ENCODE results near the gene ZNF614.
"Not testable (repeated sequence)": the region's sequence is repeated elsewhere in the genome, so short reads cannot be mapped to it uniquely, and the experiment has no call there.

ZNF614 gene

DNA sequence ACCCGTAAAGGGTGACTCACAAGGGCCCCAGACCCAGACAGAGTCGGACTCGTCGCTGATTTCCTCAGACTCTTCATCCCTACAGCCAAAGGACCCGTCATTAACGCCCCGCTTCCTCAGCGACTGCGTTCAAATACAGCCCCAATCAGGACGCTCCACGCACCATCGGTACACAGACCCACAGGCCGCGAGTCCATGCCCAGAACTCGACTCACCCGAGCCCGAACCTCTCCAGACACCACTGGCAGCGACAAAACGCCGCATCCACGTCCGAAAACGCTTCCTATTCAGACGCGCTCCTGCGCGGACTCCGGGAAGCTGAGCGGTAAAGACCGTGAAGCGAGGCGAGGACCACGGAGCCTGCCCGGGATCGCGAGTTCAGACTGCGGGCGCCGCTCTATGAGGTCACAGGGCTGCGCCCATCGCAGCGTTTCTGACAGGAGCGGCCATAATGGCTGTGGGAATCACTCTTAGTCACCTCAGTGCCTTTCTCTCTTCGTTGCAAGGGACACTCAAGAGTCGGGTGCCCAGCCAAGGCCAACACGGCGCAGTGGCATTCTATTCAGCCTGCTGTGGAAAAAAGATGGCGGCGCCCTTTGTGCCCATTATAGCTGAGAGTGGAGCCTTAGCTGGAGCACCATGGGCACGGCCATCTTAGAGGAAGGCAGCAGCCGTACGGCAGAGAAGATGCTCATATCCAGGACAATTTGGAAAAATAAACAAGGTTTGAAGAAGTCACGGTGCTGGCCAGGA is at the start of gene ZNF614:
Gene ZNF614, minus strand, starts transcription at position 353 of the 753 bp plus-strand sequence. CDS start 2,634 bp downstream, outside the sequence.
- peak; percentile 93 for DNase-seq (ENCODE audit: low spot score)

DNA sequence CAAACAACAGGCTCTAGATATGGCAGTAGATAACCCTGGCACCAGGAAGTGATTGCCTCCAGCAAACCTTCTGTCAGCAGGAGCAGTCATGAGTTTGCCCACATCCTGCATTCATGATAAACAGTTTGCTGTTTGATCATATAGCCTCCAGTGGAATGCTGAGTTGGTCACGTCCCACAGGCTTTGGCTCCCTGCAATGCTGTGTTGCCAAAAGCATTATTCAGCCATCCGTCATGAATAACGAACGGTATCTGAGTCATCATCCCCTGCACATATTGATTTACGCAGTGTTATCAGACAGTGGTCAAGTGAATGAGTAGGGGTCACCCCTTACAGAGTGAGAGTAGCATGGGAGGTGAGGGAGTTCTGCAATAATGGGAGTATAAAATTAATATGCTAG is 42.3 kb upstream of the ZNF614 start:
- DNase-seq (ENCODE audit: low spot score): no peak

DNA sequence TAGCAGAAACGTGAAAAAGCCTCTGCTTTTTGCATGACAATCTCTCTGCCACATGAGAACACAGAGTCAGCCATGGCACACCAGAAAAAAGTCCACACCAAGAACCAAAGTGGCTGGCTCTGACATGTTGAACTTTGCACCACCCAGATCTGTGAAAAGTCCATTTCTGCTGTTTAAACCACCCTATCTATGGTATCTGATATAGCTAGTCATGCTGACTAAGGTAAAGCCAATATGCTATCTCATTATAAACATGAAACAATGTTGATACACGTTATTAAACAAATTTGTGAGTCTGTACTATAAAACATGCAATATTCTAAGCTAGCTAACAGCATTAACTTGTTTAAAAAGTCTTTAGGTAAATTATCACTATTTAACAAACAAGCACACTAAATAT is 41.5 kb upstream of the ZNF614 start:
- no peak for DNase-seq (ENCODE audit: low spot score)

DNA sequence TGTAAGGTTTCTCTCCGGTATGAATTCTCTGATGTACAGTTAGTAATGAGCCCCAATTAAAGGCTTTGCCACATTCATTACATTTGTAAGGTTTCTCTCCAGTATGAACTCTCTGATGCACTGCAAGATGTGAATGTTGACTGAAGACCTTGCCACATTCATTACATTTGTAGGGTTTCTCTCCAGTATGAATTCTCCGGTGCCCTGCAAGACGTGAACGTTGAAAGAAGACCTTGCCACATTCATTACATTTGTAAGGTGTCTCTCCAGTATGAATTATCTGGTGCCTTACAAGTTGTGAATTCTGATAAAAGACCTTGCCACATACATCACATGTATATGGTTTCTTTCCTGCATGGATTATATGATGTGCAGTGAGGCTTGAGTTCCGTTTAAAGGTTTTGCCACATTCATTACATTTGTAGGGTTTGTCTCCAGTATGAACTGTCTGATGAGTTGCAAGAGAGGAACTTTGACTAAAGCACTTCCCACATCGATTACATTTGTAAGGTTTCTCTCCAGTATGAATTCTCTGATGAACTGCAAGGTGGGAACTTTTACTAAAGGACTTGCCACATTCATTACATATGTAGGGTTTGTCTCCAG is 38.2 kb upstream of the ZNF614 start:
- no peak for DNase-seq (ENCODE audit: low spot score)

DNA sequence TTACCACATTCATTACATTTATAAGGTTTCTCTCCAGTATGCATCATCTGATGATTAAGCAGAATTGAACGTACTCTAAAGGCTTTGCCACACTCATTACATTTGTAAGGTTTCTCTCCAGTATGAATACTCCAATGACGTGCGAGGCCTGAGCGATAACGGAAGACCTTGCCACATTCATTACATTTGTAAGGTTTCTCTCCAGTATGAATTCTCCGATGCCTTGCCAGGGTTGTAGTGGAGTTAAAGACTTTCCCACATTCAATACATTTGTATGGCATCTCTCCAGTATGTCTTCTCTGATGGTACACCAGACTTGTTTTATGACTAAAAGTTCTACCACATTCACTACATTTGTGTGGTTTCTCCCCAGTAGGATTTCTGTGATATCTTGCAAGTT is 37.2 kb upstream of the ZNF614 start:
- DNase-seq (ENCODE audit: low spot score): no peak

DNA sequence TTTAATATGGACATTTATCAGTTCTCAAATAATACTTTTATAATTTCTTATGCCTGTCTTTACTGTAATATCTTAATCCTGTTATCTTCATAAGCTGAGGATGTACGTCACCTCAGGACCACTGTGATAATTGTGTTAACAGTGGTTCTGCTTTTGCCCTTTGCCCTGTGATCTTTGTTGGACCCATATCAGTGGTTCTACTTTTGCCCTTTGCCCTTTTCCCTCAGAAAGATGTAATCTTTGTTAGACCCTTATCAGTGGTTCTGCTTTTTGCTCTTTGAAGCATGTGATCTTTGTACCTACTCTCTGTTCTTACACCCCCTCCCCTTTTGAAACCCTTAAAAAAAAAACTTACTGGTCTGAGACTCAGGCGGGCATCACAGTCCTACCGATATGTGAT is 28.3 kb upstream of the ZNF614 start:
- DNase-seq (ENCODE audit: low spot score): not testable (repeated sequence)

DNA sequence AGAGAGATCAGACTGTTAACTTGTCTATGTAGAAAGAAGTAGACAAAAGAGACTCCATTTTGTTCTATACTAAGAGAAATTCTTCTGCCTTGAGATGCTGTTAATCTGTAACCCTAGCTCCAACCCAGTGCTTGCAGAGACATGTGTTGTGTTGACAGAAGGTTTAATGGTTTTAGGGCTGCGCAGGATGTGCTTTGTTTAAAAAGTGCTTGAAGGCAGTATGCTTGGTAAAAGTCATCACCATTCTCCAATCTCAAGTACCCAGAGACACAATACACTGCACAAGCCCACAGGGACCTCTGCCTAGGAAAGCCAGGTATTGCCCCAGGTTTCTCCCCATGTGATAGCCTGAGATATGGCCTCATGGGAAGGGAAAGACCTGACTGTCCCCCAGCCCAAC is 23.6 kb upstream of the ZNF614 start:
- DNase-seq (ENCODE audit: low spot score): not testable (repeated sequence)

DNA sequence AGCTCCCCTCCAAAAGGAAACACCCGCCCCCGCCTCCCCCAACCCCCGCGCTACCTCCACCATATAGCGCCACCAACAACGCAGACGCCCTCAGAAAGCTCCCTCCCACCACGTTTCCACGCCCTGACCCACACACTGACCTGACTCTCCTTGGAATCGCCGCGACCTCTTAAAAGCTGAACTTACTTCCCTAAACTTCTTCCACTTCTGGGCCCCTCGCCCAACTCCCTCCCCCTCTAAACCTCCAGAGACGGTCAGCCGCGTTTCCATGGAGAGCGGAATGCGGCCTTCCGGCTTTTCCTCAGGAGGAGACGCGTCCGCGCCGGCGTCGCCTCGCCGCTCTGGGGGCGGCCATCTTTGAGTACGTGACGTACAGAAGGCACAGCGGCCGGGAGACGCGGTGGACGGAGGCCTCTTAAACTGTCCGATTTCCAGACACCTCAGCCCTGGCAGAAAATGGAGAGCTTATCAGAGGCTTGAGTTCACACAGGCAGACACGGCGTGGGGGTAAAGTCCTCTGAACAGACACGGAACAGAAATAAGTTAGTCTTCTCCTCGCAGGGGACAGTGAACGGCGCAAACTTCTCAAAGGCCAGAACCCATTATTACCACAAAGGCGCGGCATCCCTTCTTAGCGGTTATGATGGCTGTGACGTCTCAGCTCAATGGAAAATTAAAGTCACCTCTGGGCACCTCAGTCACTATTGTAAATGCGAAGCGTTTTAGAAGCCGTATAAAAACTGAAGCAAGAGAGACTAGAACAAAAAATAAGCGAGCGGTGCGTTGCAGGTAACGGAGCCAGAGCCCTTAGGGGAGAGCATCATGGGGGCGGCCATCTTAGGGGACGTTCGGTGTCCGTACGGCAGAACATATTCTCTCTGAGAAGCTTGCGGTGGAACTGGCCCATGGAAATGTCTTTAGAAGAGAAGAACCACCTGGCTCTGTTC is 20.6 kb upstream of the ZNF614 start, which contains the start of gene ZNF432:
Gene ZNF432, minus strand, starts transcription at position 284 of the 947 bp plus-strand sequence. CDS start 1,970 bp downstream, outside the sequence.
- peak; percentile 94 for DNase-seq (ENCODE audit: low spot score)

DNA sequence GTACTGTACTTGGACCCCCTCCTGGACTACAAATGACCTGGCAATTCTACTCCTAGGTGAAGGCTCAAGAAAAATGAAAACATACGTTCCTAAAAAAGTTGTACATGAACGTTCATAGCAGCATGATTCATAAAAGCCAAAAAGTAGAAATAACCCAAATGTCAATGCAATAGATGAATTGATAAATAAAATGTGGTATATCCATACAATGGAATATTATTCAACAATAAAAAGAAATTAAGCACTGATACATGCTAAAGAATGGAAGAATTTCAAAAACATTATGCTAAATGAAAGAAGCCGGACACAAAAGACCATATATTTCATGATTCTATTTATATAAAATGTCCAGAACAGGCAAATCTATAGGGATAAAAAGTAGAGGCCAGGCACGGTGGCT is 11.0 kb upstream of the ZNF614 start:
- DNase-seq (ENCODE audit: low spot score): no peak

DNA sequence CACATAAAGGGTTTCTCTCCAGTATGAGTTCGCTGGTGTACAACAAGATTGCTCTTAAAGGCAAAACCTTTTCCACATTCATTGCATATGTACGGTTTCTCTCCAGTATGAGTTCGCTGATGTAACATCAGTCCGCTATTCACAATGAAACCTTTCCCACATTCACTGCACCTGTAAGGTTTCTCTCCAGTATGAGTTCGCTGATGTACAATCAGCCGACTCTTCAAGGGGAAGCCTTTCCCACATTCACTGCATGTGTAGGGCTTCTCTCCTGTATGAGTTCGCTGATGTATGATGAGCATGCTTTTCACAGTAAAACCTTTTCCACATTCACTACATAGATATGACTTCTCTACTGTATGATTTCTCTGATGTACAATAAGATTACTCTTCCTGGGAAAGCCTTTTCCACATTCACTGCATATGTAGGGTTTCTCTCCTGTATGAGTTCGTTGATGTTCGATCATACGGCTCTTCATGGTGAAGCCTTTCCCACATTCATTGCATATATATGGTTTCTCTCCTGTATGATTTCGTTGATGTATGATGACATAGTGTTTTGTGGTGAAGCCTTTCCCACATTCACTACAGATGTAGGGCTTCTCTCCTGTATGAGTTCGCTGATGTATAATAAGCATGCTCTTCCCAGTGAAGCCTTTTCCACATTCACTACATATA is 6.0 kb upstream of the ZNF614 start:
- no peak for DNase-seq (ENCODE audit: low spot score)

DNA sequence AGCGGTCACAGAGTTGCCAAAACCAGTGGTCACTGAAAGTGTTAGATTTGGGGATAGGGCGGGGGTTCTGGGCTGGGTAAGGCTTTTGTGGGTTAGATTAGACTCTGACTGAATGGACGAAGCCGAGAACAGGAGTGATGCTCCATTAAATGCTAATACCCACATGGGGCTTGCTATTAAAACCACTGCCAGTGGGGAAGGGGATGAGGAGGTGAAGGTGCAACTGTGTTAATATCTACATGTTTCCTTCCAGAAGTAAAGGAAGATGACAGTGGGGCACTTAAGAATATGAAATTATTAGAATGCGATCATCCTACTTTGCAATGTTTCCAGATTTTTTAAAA is 573 bp upstream of the ZNF614 start:
- DNase-seq (ENCODE audit: low spot score): no peak

DNA sequence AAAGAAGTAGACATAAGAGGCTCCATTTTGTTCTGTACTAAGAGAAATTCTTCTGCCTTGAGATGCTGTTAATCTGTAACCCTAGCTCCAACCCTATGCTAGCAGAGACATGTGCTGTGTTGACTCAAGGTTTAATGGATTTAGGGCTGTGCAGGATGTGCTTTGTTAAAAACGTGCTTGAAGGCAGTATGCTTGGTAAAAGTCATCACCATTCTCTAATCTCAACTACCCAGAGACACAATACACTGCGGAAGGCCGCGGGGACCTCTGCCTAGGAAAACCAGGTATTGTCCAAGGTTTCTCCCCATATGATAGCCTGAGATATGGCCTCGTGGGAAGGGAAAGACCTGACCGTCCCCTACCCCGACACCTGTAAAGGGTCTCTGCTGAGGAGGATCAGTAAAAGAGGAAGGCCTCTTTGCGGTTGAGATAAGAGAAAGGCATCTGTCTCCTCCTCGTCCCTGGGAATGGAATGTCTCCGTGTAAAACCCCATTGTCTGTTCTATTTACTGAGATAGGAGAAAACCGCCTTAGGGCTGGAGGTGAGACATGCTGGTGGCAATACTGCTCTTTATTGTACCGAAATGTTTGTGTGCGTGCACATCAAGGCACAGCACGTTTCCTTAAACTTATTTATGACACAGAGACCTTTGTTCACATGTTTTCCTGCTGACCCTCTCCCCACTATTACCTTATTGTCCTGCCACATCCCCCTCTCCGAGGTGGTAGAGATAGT is 1.8 kb downstream of the ZNF614 start:
- not testable (repeated sequence) for DNase-seq (ENCODE audit: low spot score)

DNA sequence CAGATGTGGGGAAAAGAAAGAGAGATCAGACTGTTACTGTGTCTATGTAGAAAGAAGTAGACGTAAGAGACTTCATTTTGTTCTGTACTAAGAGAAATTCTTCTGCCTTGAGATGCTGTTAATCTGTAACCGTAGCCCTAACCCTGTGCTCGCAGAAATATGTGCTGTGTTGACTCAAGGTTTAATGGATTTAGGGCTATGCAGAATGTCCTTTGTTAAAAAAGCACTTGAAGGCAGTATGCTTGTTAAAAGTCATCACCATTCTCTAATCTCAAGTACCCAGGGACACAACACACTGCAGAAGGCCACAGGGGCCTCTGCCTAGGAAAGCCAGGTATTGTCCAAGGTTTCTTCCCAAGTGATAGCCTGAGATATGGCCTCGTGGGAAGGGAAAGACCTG is 3.7 kb downstream of the ZNF614 start:
- not testable (repeated sequence) for DNase-seq (ENCODE audit: low spot score)

DNA sequence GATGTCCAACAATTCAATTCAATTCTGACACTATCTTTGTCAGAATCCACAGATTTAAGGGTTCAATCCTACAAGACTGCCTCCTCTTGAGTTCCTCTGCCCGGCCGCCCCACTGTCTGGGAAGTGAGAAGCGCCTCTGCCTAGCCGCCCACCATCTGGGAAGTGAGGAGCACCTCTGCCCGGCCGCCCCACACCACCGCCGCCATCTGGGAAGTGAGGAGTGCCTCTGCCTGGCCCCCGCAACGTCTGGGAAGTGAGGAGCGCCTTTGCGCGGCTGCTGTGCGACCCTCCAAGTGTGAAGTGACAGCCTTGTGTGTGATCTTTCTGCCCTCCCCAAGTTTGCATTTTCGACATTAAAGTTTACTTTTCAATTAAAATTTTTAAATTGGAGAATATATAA is 6.0 kb downstream of the ZNF614 start:
- DNase-seq (ENCODE audit: low spot score): no peak

DNA sequence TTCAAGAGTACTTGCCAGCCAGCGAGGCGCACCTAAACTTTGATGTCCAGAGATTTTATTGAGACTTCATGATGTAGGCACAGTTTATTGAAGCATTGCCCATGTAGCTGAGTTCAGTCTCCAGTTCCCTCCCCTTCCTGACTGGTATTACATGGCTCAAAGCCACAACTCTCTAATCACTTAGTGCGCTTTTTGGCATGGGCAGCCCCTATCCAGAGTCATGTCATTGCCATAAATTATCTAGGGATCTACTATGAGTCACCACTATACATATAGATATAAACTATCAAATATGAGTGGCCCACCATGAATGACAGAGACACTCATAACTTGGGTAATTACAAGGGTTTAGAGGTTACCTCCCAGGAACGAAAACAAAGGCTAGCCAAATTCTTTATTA is 7.7 kb downstream of the ZNF614 start:
- DNase-seq (ENCODE audit: low spot score): no peak

DNA sequence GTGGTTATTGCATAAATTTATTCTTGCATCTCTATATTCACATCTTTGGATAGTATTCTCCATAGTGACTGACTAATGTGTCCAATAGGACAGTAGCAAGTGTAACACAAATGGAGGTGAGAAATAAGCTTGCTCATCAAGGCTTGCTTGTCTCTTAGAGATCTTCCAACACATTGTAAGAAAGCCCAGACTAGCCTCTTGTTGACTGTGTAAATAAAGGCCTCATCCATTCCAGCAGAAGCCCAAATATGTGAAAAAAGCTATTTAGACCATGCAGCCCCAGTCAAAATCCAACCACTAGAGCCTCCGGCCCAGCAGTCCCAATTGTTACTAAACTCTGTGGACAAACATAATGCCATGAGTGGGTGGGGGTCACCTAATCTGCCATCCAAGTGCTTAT is 17.5 kb downstream of the ZNF614 start:
- DNase-seq (ENCODE audit: low spot score): no peak

DNA sequence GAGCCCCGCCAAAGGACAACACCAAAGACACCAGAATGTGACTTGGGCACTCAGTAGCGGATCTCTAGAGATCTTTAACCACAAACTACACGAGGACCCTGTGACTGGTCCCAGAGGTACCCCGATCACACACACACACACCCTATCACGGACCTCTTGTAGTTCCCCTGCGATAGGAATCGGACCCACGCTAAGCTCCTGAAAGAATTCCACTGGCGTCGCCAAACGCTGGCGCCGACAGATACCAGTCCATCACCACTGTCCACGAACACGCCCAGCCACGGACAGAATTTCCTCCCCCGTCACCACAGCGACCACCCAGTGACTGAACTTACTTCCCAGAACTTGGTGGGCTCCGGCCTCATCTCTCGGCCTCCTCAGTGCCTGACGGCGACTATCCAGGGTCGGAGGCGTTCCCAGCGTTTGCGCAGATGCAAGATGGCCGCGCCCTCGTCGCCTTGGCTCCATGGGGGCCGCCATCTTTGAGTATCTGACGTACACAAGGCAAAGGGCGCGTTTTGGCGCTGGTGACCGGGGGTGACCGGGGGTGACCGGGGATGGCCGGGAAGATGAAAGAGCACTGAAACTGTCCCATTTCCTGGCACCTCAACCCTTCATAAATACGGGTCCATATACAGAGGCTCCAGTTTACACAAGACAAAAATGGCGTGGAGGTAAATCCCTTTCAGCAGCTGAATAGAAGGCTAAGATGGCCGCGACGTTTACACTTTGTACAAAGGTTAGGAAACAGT is 20.2 kb downstream of the ZNF614 start, which contains the start of gene ZNF615:
Gene ZNF615, minus strand, starts transcription at position 406 of the 752 bp plus-strand sequence. CDS start 4,500 bp downstream, outside the sequence.
- peak; percentile 91 for DNase-seq (ENCODE audit: low spot score)

DNA sequence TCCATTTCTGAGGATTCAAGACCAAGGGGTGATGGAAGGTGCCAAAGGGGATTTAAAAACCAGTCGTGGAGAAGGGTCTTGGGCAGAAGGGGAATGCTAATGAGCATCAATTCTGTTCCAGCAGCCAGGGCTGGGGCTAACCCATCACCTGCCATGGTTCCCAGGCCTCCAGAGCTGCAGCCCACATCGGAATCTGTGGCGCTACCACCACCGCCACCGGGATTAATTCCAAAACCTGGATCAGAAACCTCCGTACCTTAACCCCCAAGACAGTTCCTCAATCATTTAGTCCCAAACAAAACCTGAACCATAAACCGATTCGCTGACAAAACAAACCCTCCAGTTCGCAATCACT is 20.8 kb downstream of the ZNF614 start:
- peak; percentile 46 for DNase-seq (ENCODE audit: low spot score)

DNA sequence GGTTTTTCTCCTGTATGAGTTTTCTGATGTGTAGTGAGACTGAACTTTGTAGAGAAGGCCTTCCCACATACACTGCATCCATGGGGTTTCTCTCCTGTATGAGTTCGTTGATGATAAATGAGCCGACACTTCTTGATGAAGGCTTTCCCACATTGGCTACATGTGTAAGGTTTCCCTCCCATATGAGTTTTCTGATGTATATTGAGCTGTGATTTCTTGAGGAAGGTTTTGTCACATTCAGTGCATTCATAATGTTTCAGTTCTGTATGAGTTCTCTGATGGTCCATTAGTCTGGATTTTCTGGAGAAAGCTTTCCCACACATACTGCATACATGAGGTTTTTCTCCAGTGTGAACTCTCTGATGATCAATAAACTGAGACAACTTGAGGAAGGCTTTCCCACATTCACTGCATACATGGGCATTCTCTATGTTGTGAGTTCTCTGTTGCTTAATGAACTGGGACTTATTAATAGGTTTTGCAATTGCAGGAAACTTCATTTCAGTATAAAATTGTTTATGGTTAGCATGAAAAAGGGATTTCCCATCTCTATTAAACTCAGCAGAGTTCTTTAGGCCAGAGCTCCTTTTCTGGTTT is 34.0 kb downstream of the ZNF614 start:
- no peak for DNase-seq (ENCODE audit: low spot score)

DNA sequence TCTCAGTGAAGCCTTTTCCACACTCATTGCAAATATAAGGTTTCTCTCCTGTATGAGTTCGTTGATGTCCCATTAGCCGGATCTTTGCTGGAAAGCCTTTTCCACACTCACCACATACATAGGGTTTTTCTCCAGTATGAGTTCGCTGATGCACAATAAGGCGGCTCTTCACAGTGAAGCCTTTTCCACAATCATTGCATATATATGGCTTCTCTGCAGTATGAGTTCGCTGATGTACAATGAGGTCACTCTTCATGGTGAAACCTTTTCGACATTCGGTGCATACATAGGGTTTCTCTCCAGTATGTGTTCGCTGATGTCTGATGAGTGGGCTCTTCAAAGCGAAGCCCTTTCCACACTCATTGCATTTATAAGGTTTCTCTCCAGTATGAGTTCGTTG is 34.8 kb downstream of the ZNF614 start:
- no peak for DNase-seq (ENCODE audit: low spot score)
